ENCODE data around the gene HS6ST1.

GRCh38 chr2:128350736-128351135 lies 32.1 kb upstream of the HS6ST1 start:
- no peak for TF ChIP-seq CTCF (IDR thresholded peaks at IDR 0.05)
- no peak for TF ChIP-seq POLR2A (IDR thresholded peaks at IDR 0.05)
